ENCODE results near the gene PNLDC1.
"Not testable (repeated sequence)": the region's sequence is repeated elsewhere in the genome, so short reads cannot be mapped to it uniquely, and the experiment has no call there.

PNLDC1 gene

GRCh38 chr6:159823953-159824352 lies 23.9 kb downstream of the PNLDC1 start:
- FAIRE-seq = no peak
- no peak for DNase-seq (ENCODE audit: insufficient read length, low spot score)
- TF ChIP-seq CTCF (IDR thresholded peaks at IDR 0.05; ENCODE audit: insufficient read depth, missing control alignments) = no peak

- not testable (repeated sequence) for DNase-seq (ENCODE audit: insufficient read length, low spot score); FAIRE-seq
These were observed 24.6 kb downstream of the PNLDC1 start for GRCh38 chr6:159824690-159825089.

- DNase-seq (ENCODE audit: insufficient read length, low spot score) (no peak), FAIRE-seq (no peak)
- TF ChIP-seq CTCF (IDR thresholded peaks at IDR 0.05; ENCODE audit: insufficient read depth, missing control alignments) = no peak
These were observed 25.9 kb downstream of the PNLDC1 start for GRCh38 chr6:159826004-159826403.

GRCh38 chr6:159826968-159827647 lies 27.0 kb downstream of the PNLDC1 start:
- no peak for DNase-seq (ENCODE audit: insufficient read length, low spot score)
- TF ChIP-seq CTCF (IDR thresholded peaks at IDR 0.05; ENCODE audit: insufficient read depth, missing control alignments) = no peak
- no peak for FAIRE-seq

- DNase-seq (ENCODE audit: insufficient read length, low spot score) (no peak), FAIRE-seq (no peak)
- no peak for TF ChIP-seq CTCF (IDR thresholded peaks at IDR 0.05; ENCODE audit: insufficient read depth, missing control alignments)
These were observed 28.0 kb downstream of the PNLDC1 start for GRCh38 chr6:159828074-159828473.

- TF ChIP-seq CTCF (IDR thresholded peaks at IDR 0.05; ENCODE audit: insufficient read depth, missing control alignments) = no peak
- DNase-seq (ENCODE audit: insufficient read length, low spot score) = no peak
- FAIRE-seq = no peak
These were observed 29.4 kb downstream of the PNLDC1 start for GRCh38 chr6:159829526-159829925.

- DNase-seq (ENCODE audit: insufficient read length, low spot score) (peak; percentile 48), FAIRE-seq (no peak)
- TF ChIP-seq CTCF (IDR thresholded peaks at IDR 0.05; ENCODE audit: insufficient read depth, missing control alignments) = no peak
These were observed 30.7 kb downstream of the PNLDC1 start for GRCh38 chr6:159830501-159831372.

Measured in D721Med (cell line).